Effector memory CD4-positive, alpha-beta T cell (primary cell): ENCODE data around the gene RPL10.

Experiments used
- DNase-seq, 3 donors: peaks; one replicate each; pipeline ENCODE4 v3.0.0-alpha.2; 2020
- H3K27ac ChIP-seq: 2 replicates; pipeline ENCODE4 v1.7.0; 2013; ENCODE audit warnings: mild to moderate bottlenecking, low read length, moderate library complexity; ENCODE audit not compliant: insufficient read depth, poor library complexity, severe bottlenecking
- H3K27me3 ChIP-seq: replicated peaks from 2 replicates; pipeline ENCODE4 v1.7.0; 2013; ENCODE audit warnings: mild to moderate bottlenecking, low read length; ENCODE audit not compliant: insufficient read depth, control insufficient read depth, poor library complexity, severe bottlenecking
- H3K36me3 ChIP-seq: 2 replicates; pipeline ENCODE4 v1.7.0; 2013; ENCODE audit warnings: mild to moderate bottlenecking, low read length, moderate library complexity; ENCODE audit not compliant: control insufficient read depth, insufficient read depth
- H3K4me1 ChIP-seq: 2 replicates; pipeline ENCODE4 v1.7.0; 2013; ENCODE audit warnings: low read length, mild to moderate bottlenecking; ENCODE audit not compliant: control insufficient read depth, insufficient read depth, poor library complexity, severe bottlenecking
- H3K4me3 ChIP-seq: 2 replicates; pipeline ENCODE4 v1.7.0; 2013; ENCODE audit warnings: low read length, low read depth, mild to moderate bottlenecking; ENCODE audit not compliant: insufficient read depth, poor library complexity, severe bottlenecking
- H3K9me3 ChIP-seq: 2 replicates; pipeline ENCODE4 v1.7.0; 2013; ENCODE audit warnings: mild to moderate bottlenecking, low read length, moderate library complexity; ENCODE audit not compliant: control insufficient read depth

Gene RPL10

GRCh38 chrX:154436983-154437752 lies 39.0 kb downstream of the RPL10 start, which contains the start of gene GDI1:
Gene GDI1 (plus strand): TSS chrX:154437154. CDS start chrX:154437255, 101 bp downstream.
- Histone ChIP-seq H3K4me1 (peaks cover 7% of the 10 kb centered on the region), H3K36me3 (peaks cover 9% of the 10 kb centered on the region)

GRCh38 chrX:154437971-154438893 lies 40.1 kb downstream of the RPL10 start:
- DNase-seq, result no peak
- Histone ChIP-seq H3K27ac (peak overlapping the region; percentile 65), H3K4me1 (peaks cover 13% of the 10 kb centered on the region), H3K9me3 (no peaks in the 10 kb centered on the region), H3K27me3 (no peaks in the 10 kb centered on the region), H3K36me3 (peaks cover 9% of the 10 kb centered on the region), H3K4me3 (peak overlapping the region; percentile 57)

More at GRCh38 chrX:154436983-154437752, 39.0 kb downstream of the RPL10 start, which contains the start of gene GDI1:
- peak within 1 kb of the TSS; percentile 57 for H3K4me3 ChIP-seq
- H3K9me3 ChIP-seq, result no peaks in the 10 kb centered on the region
- peak within 1 kb of the TSS; percentile 68 for H3K27ac ChIP-seq
- no peaks in the 10 kb centered on the region for H3K27me3 ChIP-seq
- DNase-seq, result peak; percentile 45 to 62 (median 59)

- Histone ChIP-seq H3K27ac (no peak overlapping the region), H3K4me1 (peaks cover 23% of the 10 kb centered on the region), H3K36me3 (peaks cover 5% of the 10 kb centered on the region), H3K4me3 (no peak overlapping the region), H3K9me3 (no peaks in the 10 kb centered on the region), H3K27me3 (no peaks in the 10 kb centered on the region)
- no peak for DNase-seq
Measured at GRCh38 chrX:154439841-154440240, 41.7 kb downstream of the RPL10 start.

- Histone ChIP-seq H3K4me1 (peaks cover 29% of the 10 kb centered on the region), H3K9me3 (no peaks in the 10 kb centered on the region), H3K27ac (peak overlapping the region; percentile 25), H3K36me3 (peaks cover 2% of the 10 kb centered on the region), H3K27me3 (no peaks in the 10 kb centered on the region), H3K4me3 (no peak overlapping the region)
- DNase-seq, result no peak
Measured at GRCh38 chrX:154440623-154441357, 42.6 kb downstream of the RPL10 start.

GRCh38 chrX:154441564-154441963 lies 43.4 kb downstream of the RPL10 start:
- peak in 2 of 3 donors; percentile 14 to 27 for DNase-seq
- Histone ChIP-seq H3K27me3 (no peaks in the 10 kb centered on the region), H3K9me3 (no peaks in the 10 kb centered on the region), H3K4me3 (no peak overlapping the region), H3K36me3 (peaks cover 2% of the 10 kb centered on the region), H3K4me1 (peaks cover 29% of the 10 kb centered on the region), H3K27ac (no peak overlapping the region)

GRCh38 chrX:154441984-154442707 lies 44.0 kb downstream of the RPL10 start:
- H3K4me3 ChIP-seq, result no peak overlapping the region
- no peak for DNase-seq
- no peaks in the 10 kb centered on the region for H3K9me3 ChIP-seq
- peaks cover 29% of the 10 kb centered on the region for H3K4me1 ChIP-seq
- H3K27ac ChIP-seq, result no peak overlapping the region
- no peaks in the 10 kb centered on the region for H3K27me3 ChIP-seq
- H3K36me3 ChIP-seq, result peaks cover 2% of the 10 kb centered on the region

GRCh38 chrX:154443479-154443910 lies 45.3 kb downstream of the RPL10 start:
- no peaks in the 10 kb centered on the region for H3K9me3 ChIP-seq
- peaks cover 8% of the 10 kb centered on the region for H3K36me3 ChIP-seq
- H3K4me3 ChIP-seq, result no peak overlapping the region

GRCh38 chrX:154443992-154444754 lies 46.0 kb downstream of the RPL10 start, which contains the start of gene FAM50A:
Gene FAM50A (plus strand): TSS chrX:154444141. CDS start chrX:154444236, 95 bp downstream.
- Histone ChIP-seq H3K27ac (peak within 1 kb of the TSS; percentile 80), H3K9me3 (no peaks in the 10 kb centered on the region), H3K27me3 (no peaks in the 10 kb centered on the region), H3K4me1 (peaks cover 22% of the 10 kb centered on the region), H3K4me3 (peak within 1 kb of the TSS; percentile 46), H3K36me3 (peaks cover 15% of the 10 kb centered on the region)
- peak; percentile 56 to 68 (median 61) for DNase-seq

More at GRCh38 chrX:154443479-154443910, 45.3 kb downstream of the RPL10 start:
- Histone ChIP-seq H3K27ac (peak overlapping the region; percentile 80), H3K4me1 (peaks cover 23% of the 10 kb centered on the region), H3K27me3 (no peaks in the 10 kb centered on the region)
- DNase-seq, result no peak
